Bronchial epithelial cell (primary cell): ENCODE data around the gene EFNB2. TPM values are rescaled to one million over a fixed set of nuclear protein-coding genes. Genes with fewer than 3 reads are reported as not detected.

Source experiments
- DNase-seq: peaks from one replicate; pipeline ENCODE4 v3.0.0-alpha.2; 2010; ENCODE audit warnings: low read depth
- FAIRE-seq: peaks from 2 replicates; lab custom pipeline; 2011; peaks lifted over from hg19 to GRCh38; lab: Jason Lieb, UNC
- H3K27me3 ChIP-seq: 2 replicates; pipeline ENCODE4 v1.5.1; 2011; ENCODE audit warnings: low read length; ENCODE audit not compliant: control insufficient read depth, insufficient read depth
- H3K36me3 ChIP-seq: 2 replicates; pipeline ENCODE4 v1.5.1; 2011; ENCODE audit warnings: low read length; ENCODE audit not compliant: control insufficient read depth, insufficient read depth
- H3K4me3 ChIP-seq: 2 replicates; pipeline ENCODE4 v1.5.1; 2011; ENCODE audit warnings: mild to moderate bottlenecking, low read depth, low read length, control low read depth
- total RNA-seq: library from RNA; depleted of rRNA; stranded (reverse); fragments of >200 nt; gene quantifications from 2 replicates; pipeline ENCODE4 v1.2.1, GENCODE V29; 2014
- TF ChIP-seq, protein P1 (sequence below): IDR thresholded peaks from 2 replicates; pipeline ENCODE4 v1.5.1; 2011; ENCODE audit warnings: mild to moderate bottlenecking, moderate library complexity, low read length, control low read depth, inconsistent platforms; ENCODE audit not compliant: insufficient read depth, severe bottlenecking

The EFNB2 gene
- total RNA-seq, 1 donor from 2014 or later = 11.3 TPM

DNA sequence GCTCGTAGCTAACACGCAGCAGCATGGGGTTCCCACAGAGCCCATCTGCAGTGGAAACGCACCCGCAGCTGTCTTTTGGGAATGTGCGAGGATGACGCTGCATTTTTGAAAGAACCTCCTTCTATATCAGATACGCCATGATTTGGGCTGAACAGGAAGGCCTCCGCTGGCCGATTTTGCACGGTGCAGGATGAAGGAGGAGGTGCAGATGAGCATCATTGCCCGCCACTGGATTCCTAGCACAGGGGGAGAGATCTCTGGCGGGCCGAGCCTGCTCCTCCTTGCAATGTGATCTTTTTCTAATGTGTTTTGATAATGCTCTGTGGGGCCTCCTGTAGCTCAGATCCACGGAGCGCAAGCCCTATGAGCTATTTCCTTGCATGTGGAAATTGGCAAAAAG, 55.5 kb downstream of the EFNB2 start:
- FAIRE-seq (no peak), DNase-seq (no peak)
- TF ChIP-seq, protein P1, sequence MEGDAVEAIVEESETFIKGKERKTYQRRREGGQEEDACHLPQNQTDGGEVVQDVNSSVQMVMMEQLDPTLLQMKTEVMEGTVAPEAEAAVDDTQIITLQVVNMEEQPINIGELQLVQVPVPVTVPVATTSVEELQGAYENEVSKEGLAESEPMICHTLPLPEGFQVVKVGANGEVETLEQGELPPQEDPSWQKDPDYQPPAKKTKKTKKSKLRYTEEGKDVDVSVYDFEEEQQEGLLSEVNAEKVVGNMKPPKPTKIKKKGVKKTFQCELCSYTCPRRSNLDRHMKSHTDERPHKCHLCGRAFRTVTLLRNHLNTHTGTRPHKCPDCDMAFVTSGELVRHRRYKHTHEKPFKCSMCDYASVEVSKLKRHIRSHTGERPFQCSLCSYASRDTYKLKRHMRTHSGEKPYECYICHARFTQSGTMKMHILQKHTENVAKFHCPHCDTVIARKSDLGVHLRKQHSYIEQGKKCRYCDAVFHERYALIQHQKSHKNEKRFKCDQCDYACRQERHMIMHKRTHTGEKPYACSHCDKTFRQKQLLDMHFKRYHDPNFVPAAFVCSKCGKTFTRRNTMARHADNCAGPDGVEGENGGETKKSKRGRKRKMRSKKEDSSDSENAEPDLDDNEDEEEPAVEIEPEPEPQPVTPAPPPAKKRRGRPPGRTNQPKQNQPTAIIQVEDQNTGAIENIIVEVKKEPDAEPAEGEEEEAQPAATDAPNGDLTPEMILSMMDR = no peak
- no peak overlapping the region for H3K4me3 ChIP-seq
- no peaks in the 10 kb centered on the region for H3K36me3 ChIP-seq
- H3K27me3 ChIP-seq = no peaks in the 10 kb centered on the region

DNA sequence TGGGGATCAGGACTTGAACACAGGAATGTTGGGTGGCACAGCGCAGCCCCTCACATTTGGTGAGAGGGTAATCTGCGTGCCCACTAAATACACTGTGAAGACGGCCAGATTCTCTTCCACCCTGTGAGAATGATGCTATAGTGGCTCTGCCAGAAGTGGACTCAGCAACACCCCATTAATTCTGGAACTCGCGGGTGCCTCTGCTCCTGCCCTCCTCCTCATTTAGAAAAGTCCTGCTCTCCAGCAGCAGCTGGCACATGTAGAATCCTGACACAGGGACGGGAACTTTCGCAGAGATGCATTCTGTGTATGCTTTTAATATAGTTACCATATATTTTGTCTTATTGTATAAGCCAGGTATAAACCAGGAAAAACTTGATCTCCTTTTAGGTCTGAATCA, 57.3 kb downstream of the EFNB2 start:
- Histone ChIP-seq H3K4me3 (no peak overlapping the region), H3K27me3 (no peaks in the 10 kb centered on the region), H3K36me3 (no peaks in the 10 kb centered on the region)
- TF ChIP-seq, protein P1 = no peak
- no peak for DNase-seq
- FAIRE-seq = no peak

DNA sequence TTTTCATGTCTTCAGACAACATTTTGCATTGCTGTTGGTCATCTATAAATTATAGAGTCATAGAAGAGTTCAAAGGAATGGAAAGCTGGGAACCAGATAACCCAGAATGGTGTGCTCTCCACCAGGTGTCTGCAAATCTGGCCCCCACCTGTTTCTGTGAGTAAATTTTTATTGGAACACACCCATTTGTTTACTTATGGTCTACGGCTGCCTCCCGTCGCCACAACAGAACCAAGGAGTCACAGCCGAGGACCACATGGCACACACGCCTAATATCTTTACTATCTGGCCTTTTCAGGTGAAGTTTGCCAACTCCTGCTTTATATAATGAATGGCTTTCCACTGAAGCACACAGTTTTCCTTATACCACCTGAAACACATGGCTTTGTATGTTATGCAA, 58.2 kb downstream of the EFNB2 start:
- no peak for FAIRE-seq
- no peaks in the 10 kb centered on the region for H3K36me3 ChIP-seq
- H3K27me3 ChIP-seq = no peaks in the 10 kb centered on the region
- DNase-seq = no peak
- H3K4me3 ChIP-seq = no peak overlapping the region
- TF ChIP-seq, protein P1 = no peak

DNA sequence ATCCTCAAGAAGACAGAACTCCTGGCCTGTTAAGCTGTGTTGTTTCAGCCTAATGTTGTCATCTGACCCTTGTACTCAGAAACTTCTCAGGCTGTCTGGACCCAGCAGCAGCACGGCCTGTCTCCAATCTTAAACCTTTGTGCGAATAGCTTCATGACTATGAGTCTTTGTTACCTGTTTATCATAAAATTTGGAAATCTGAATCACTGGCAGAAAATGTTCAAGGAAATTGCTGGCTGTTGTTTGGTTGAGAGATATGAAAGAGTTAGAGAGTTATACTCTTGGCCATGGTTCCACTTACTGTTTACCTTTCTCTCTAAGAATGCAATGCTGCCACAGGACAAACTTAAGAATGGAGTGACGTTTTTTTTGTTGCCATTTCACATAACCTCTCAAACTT, 59.6 kb downstream of the EFNB2 start:
- Histone ChIP-seq H3K4me3 (no peak overlapping the region), H3K36me3 (no peaks in the 10 kb centered on the region), H3K27me3 (no peaks in the 10 kb centered on the region)
- FAIRE-seq (no peak), DNase-seq (peak; percentile 62)
- TF ChIP-seq, protein P1 = no peak

DNA sequence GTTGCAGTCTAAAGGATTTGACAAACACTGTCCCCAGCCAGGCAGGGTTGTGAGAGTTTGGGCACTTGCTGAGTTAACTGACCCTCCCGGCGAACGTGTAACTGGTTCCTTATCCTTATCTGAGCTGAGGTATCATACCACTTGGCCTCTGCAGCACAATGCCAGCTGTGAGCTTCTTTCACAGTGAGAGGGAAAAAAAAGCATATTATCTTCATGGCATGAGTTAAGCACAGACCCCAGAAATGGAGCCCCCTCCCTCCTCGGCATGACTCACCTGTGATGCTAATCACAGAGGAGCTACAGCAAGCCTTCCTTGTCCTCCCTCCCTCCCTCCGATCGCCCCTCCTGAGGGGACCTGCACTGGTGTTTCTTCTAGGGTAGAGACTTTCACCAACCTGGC, 60.5 kb downstream of the EFNB2 start:
- Histone ChIP-seq H3K36me3 (no peaks in the 10 kb centered on the region), H3K4me3 (no peak overlapping the region), H3K27me3 (no peaks in the 10 kb centered on the region)
- no peak for DNase-seq
- FAIRE-seq = no peak
- TF ChIP-seq, protein P1 = no peak

DNA sequence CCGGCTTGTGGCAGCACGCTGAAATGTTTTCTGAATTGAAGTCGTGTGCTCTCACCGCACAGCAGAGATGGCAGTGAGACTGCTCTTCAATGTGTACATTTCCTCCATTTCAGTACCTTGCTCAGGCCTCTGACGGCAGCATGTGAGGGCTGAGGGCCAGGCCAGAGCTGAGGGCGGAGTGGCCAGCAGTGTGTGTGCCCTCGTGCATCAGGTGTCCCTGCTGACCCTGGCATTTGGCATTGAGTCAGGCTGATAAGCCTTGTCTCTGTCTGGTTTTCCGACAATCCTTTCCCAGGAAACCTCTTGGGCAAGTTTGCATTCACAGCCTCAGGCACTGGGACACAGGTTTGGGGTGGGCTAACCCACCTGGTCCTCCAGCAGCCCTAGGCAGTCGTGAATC, 62.3 kb downstream of the EFNB2 start:
- no peaks in the 10 kb centered on the region for H3K27me3 ChIP-seq
- no peak for DNase-seq

More for the DNA sequence above, 62.3 kb downstream of the EFNB2 start:
- no peak for FAIRE-seq
- H3K4me3 ChIP-seq = no peak overlapping the region
- TF ChIP-seq, protein P1 = no peak
- H3K36me3 ChIP-seq = no peaks in the 10 kb centered on the region
